Measurements from ENCODE around the gene MED23.

MED23 gene

DNA sequence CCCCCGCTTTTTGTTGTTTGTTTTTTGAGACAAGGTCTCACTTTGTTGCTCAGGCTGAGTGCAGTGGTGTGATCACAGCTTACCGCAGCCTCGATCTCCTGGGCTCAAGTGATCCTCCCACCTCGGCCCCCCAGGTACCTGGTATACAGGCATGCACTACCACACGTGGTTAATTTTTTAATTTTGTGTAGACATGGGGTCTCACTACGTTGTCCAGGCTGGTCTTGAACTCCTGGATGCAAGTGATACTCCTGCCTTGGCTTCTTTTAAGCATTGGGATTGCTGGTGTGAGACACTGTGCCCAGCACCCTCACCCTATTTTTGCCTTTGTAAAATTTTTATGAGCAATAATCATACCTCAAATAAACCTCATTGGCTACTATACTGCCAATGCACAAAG lies 14.5 kb upstream of the MED23 start:
- DNase-seq (ENCODE audit: low spot score) = no peak
- TF ChIP-seq CTCF (IDR thresholded peaks at IDR 0.05) = no peak
- H3K27ac ChIP-seq = no peak overlapping the region
- H3K4me3 ChIP-seq = no peak overlapping the region

DNA sequence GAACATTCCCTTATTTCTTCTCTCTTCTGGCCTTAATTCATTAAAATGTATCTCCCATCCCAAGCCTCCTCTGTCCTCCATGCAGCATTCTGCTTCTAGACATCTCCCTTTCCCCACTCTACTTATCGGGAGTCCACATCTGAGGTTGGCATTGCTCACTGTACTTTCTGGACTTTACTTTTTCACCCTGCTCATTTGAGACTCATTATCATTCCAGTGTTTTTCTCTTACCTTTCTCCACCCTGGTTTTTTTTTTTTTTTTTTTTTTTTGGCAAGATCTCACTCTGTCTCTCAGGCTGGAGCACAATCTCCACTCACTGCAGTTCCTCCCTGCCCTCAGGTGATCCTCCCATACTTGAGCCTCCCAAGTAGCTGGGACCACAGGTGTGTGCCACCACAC lies 13.5 kb upstream of the MED23 start:
- no peak overlapping the region for H3K4me3 ChIP-seq
- no peak for DNase-seq (ENCODE audit: low spot score)
- no peak for TF ChIP-seq CTCF (IDR thresholded peaks at IDR 0.05)
- no peak overlapping the region for H3K27ac ChIP-seq

GRCh38 chr6:131640576-131640975 lies 12.5 kb upstream of the MED23 start:
- TF ChIP-seq CTCF (IDR thresholded peaks at IDR 0.05) = no peak
- no peak for DNase-seq (ENCODE audit: low spot score)

DNA sequence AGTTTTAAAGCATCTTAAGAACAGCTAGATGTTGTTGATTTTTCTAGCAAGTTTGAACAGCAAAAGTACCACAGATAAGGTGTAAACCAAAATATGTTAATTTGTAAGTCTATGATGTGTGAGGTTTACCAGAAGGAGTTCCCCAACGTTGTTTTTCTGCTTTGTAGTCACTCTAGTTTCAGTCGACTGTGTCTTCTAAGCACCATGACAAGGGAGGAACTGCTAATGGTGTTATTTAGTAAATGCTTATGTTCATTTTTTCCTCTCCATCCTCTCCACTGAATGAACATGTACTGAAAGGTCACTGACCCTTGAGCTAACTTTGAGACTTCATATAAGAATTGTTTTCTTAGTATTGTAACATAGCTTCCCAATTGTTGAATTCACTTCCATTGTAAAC lies 12.1 kb upstream of the MED23 start:
- DNase-seq (ENCODE audit: low spot score) = no peak
- Histone ChIP-seq H3K4me3 (no peak overlapping the region), H3K27ac (no peak overlapping the region)
- no peak for TF ChIP-seq CTCF (IDR thresholded peaks at IDR 0.05)

More at GRCh38 chr6:131640576-131640975, 12.5 kb upstream of the MED23 start:
- H3K27ac ChIP-seq = no peak overlapping the region
- H3K4me3 ChIP-seq = no peak overlapping the region

- Histone ChIP-seq H3K27ac (no peak overlapping the region), H3K4me3 (no peak overlapping the region)
- no peak for DNase-seq (ENCODE audit: low spot score)
- TF ChIP-seq CTCF (IDR thresholded peaks at IDR 0.05) = no peak
Observed at GRCh38 chr6:131638013-131638412, 10.0 kb upstream of the MED23 start.

GRCh38 chr6:131636880-131637792 lies 9.1 kb upstream of the MED23 start, which contains the start of gene ENPP3:
Gene ENPP3 (plus strand): TSS chr6:131637302. CDS start chr6:131637385, 83 bp downstream.
- DNase-seq (ENCODE audit: low spot score) = no peak
- H3K4me3 ChIP-seq = no peak within 1 kb of the TSS
- H3K27ac ChIP-seq = no peak within 1 kb of the TSS
- no peak for TF ChIP-seq CTCF (IDR thresholded peaks at IDR 0.05)
